ENCODE results near the gene MRE11.

- TF ChIP-seq POLR2A (IDR thresholded peaks at IDR 0.05), result no peak
- TF ChIP-seq, protein P1, sequence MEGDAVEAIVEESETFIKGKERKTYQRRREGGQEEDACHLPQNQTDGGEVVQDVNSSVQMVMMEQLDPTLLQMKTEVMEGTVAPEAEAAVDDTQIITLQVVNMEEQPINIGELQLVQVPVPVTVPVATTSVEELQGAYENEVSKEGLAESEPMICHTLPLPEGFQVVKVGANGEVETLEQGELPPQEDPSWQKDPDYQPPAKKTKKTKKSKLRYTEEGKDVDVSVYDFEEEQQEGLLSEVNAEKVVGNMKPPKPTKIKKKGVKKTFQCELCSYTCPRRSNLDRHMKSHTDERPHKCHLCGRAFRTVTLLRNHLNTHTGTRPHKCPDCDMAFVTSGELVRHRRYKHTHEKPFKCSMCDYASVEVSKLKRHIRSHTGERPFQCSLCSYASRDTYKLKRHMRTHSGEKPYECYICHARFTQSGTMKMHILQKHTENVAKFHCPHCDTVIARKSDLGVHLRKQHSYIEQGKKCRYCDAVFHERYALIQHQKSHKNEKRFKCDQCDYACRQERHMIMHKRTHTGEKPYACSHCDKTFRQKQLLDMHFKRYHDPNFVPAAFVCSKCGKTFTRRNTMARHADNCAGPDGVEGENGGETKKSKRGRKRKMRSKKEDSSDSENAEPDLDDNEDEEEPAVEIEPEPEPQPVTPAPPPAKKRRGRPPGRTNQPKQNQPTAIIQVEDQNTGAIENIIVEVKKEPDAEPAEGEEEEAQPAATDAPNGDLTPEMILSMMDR (IDR thresholded peaks at IDR 0.05), result no peak
Measured at GRCh38 chr11:94449437-94449836, 44.2 kb downstream of the MRE11 start.
